ENCODE results near the gene PTPRE. TPM values are rescaled to one million over a fixed set of nuclear protein-coding genes. Genes with fewer than 3 reads are reported as not detected.

Gene PTPRE
- total and polyA plus RNA-seq, 2 of the 4 experiments (the other 2 are of a cell fraction), result 0.34 to 0.54 TPM

GRCh38 chr10:128121750-128122412 lies 215.0 kb downstream of the PTPRE start:
- no peak overlapping the region for H3K14ac ChIP-seq (replicated peaks; ENCODE audit: low read depth, low read length)
- peaks cover 8% of the 10 kb centered on the region; the same call in 1 of the 2 replicates for H3K9me1 ChIP-seq (ENCODE audit: insufficient read depth, low read length)
- H3K4me2 ChIP-seq (ENCODE audit: low read depth, low read length), result no peak overlapping the region
- no CpG with 5 or more reads among the region's 5 CpGs for WGBS, 2 experiments (ENCODE audit: extremely low coverage in 2 of 2, insufficient read length in 1 of 2)
- no peak overlapping the region for H2BK5ac ChIP-seq (ENCODE audit: low read depth, low read length, poor library complexity, severe bottlenecking)
- no peak overlapping the region for H2AK5ac ChIP-seq (ENCODE audit: low read depth, low read length)
- peaks cover 9% of the 10 kb centered on the region; the same call in 1 of the 2 replicates for H4K20me1 ChIP-seq (ENCODE audit: insufficient read depth, low read length)
- H3K4me3 ChIP-seq (ENCODE audit: insufficient read depth, low read depth, low read length), result no peak overlapping the region
- dilution Hi-C loops (cut with HindIII; ENCODE audit: low sequenced_read_pairs, unreplicated experiment) (no loop called here), in situ Hi-C loops (cut with MboI; ENCODE audit: low sequenced_read_pairs) (no loop called here), intact Hi-C loops (cut with micrococcal nuclease) (no loop called here)
- no peaks in the 10 kb centered on the region for H3K27me3 ChIP-seq (ENCODE audit: control insufficient read depth, insufficient read depth, low read length)
- no peak overlapping the region for H2AK9ac ChIP-seq (replicated peaks; ENCODE audit: low read depth, low read length, poor library complexity)
- H3K36me3 ChIP-seq (ENCODE audit: control insufficient read depth, insufficient read depth, low read length), result no peaks in the 10 kb centered on the region; the same call in 1 of the 2 replicates
- H3K9me3 ChIP-seq (ENCODE audit: control insufficient read depth, insufficient read depth, low read length), result no peaks in the 10 kb centered on the region
- H4K8ac ChIP-seq (ENCODE audit: low read depth in 2 of 2, low read length in 2 of 2), result peak overlapping the region in 1 of 2 experiments; percentile 49; a peak in 1 of 4 replicates
- H3K23ac ChIP-seq (ENCODE audit: low read depth, low read length), result peak overlapping the region; percentile 89
- CTCF ChIA-PET, result no interaction called here
- H3K18ac ChIP-seq (ENCODE audit: low read depth, low read length), result no peak overlapping the region
- POLR2A ChIA-PET (ENCODE audit: unreplicated experiment), result no interaction called here
- DNase-seq (no peak), ATAC-seq (ENCODE audit: low read depth) (no peak)
- H3K4me1 ChIP-seq (ENCODE audit: control insufficient read depth, insufficient read depth, low read length), result peaks cover 6% of the 10 kb centered on the region; the same call in 1 of the 2 replicates
- no peak overlapping the region for H2BK120ac ChIP-seq (ENCODE audit: low read depth, low read length)
- no peak overlapping the region for H4K91ac ChIP-seq (ENCODE audit: insufficient read depth, low read depth, low read length)
- peaks cover 13 to 26% of the 10 kb centered on the region in 2 experiments for H3K79me1 ChIP-seq (ENCODE audit: low read depth in 1 of 2, low read length in 2 of 2)
- H3K9ac ChIP-seq (ENCODE audit: low read depth, low read length), result no peak overlapping the region
- H4K5ac ChIP-seq (ENCODE audit: low read depth, low read length), result no peak overlapping the region; the same call in 1 of the 2 replicates
- no TSS peak for BruUV-seq (replicated peaks)
- no peak overlapping the region for H2BK15ac ChIP-seq (ENCODE audit: low read depth, low read length)
- TF ChIP-seq CTCF (conservative IDR thresholded peaks at IDR 0.05; ENCODE audit: low read depth, low read length) (no peak), MAZ (IDR thresholded peaks at IDR 0.05; ENCODE audit: borderline replicate concordance, low read depth, low read length) (no peak), FOS (IDR thresholded peaks at IDR 0.05; ENCODE audit: low read depth, low read length) (no peak), MXI1 (IDR thresholded peaks at IDR 0.05; ENCODE audit: borderline replicate concordance, low read depth, low read length) (no peak), CHD1 (IDR thresholded peaks at IDR 0.05; ENCODE audit: low read depth, low read length) (no peak), MAFK (IDR thresholded peaks at IDR 0.05; ENCODE audit: low read depth, low read length) (no peak), RFX5 (IDR thresholded peaks at IDR 0.05; ENCODE audit: low read depth, low read length) (no peak), SMC3 (IDR thresholded peaks at IDR 0.05; ENCODE audit: low read depth, low read length) (no peak), POLR2A (IDR thresholded peaks at IDR 0.05; ENCODE audit: low read depth, low read length) (no peak), RAD21 (IDR thresholded peaks at IDR 0.05; ENCODE audit: low read length) (no peak), RCOR1 (IDR thresholded peaks at IDR 0.05; ENCODE audit: insufficient replicate concordance, low read length) (no peak), ELK1 (IDR thresholded peaks at IDR 0.05; ENCODE audit: borderline replicate concordance, low read depth, low read length) (no peak), BHLHE40 (IDR thresholded peaks at IDR 0.05; ENCODE audit: low read depth, low read length) (no peak), NFE2L2 (IDR thresholded peaks at IDR 0.05; ENCODE audit: low read depth, low read length) (no peak), CEBPB (IDR thresholded peaks at IDR 0.05; ENCODE audit: low read depth, low read length) (no peak), USF2 (IDR thresholded peaks at IDR 0.05; ENCODE audit: low read depth, low read length) (no peak)
- no peak overlapping the region for H3K4ac ChIP-seq (ENCODE audit: low read depth, low read length)
- H3K56ac ChIP-seq (ENCODE audit: extremely low read depth, insufficient read depth, low read length), result no peak overlapping the region
- no peak overlapping the region for H2BK20ac ChIP-seq (ENCODE audit: low read depth, low read length)
- peak overlapping the region; percentile 22; the same call in 1 of the 2 replicates for H3K27ac ChIP-seq (ENCODE audit: insufficient read depth, low read length)
- H2AFZ ChIP-seq (replicated peaks; ENCODE audit: low read length, poor library complexity), result peak overlapping the region; percentile 79
